GM06990 (cell line): ENCODE data around the gene MOXD1.

Source experiments
- DNase-seq: peaks from one replicate; pipeline ENCODE4 v3.0.0-alpha.2; 2011; ENCODE audit not compliant: insufficient read length; ENCODE audit errors: extremely low read depth
- H3K27me3 ChIP-seq: replicated peaks from 2 replicates; pipeline ENCODE4 v1.6.0; 2011; ENCODE audit warnings: low read length; ENCODE audit not compliant: control insufficient read depth, insufficient read depth
- H3K36me3 ChIP-seq: 2 replicates; pipeline ENCODE4 v1.5.1; 2011; ENCODE audit warnings: low read length; ENCODE audit not compliant: control insufficient read depth, insufficient read depth
- H3K4me3 ChIP-seq: replicated peaks from 2 replicates; pipeline ENCODE4 v1.5.1; 2011; ENCODE audit warnings: low read depth, mild to moderate bottlenecking, control low read depth, low read length
- CTCF ChIP-seq: IDR thresholded peaks from 2 replicates; pipeline ENCODE4 v1.5.1; 2011; ENCODE audit warnings: low read length, control low read depth, mild to moderate bottlenecking, inconsistent platforms; ENCODE audit not compliant: insufficient read depth, poor library complexity, severe bottlenecking

The MOXD1 gene

GRCh38 chr6:132390017-132390416 is 11.3 kb downstream of the MOXD1 start:
- Histone ChIP-seq H3K4me3 (no peak overlapping the region), H3K36me3 (no peaks in the 10 kb centered on the region)
- TF ChIP-seq CTCF, result no peak

GRCh38 chr6:132388291-132388690 is 13.0 kb downstream of the MOXD1 start:
- no peak overlapping the region for H3K4me3 ChIP-seq
- no peaks in the 10 kb centered on the region for H3K36me3 ChIP-seq
- TF ChIP-seq CTCF, result no peak
- H3K27me3 ChIP-seq, result no peaks in the 10 kb centered on the region
- DNase-seq, result no peak

More at GRCh38 chr6:132390017-132390416, 11.3 kb downstream of the MOXD1 start:
- no peak for DNase-seq
- H3K27me3 ChIP-seq, result no peaks in the 10 kb centered on the region

GRCh38 chr6:132382630-132383175 is 18.6 kb downstream of the MOXD1 start:
- H3K27me3 ChIP-seq, result no peaks in the 10 kb centered on the region
- H3K4me3 ChIP-seq, result no peak overlapping the region
- no peak for DNase-seq
- TF ChIP-seq CTCF, result no peak
- no peaks in the 10 kb centered on the region for H3K36me3 ChIP-seq

GRCh38 chr6:132381381-132381780 is 19.9 kb downstream of the MOXD1 start:
- no peak overlapping the region for H3K4me3 ChIP-seq
- TF ChIP-seq CTCF, result no peak
- DNase-seq, result no peak
- H3K27me3 ChIP-seq, result no peaks in the 10 kb centered on the region
- no peaks in the 10 kb centered on the region for H3K36me3 ChIP-seq

GRCh38 chr6:132380358-132381029 is 20.8 kb downstream of the MOXD1 start:
- Histone ChIP-seq H3K36me3 (no peaks in the 10 kb centered on the region), H3K27me3 (no peaks in the 10 kb centered on the region), H3K4me3 (no peak overlapping the region)
- no peak for DNase-seq
- TF ChIP-seq CTCF, result no peak
